Raji (cell line): ENCODE data around the gene UFC1.

Experiments
- POLR2A ChIP-seq: IDR thresholded peaks from 2 replicates; pipeline ENCODE4 v1.6.1; 2011; ENCODE audit warnings: low read depth, low read length, control low read depth; ENCODE audit not compliant: insufficient read depth

The UFC1 gene

DNA sequence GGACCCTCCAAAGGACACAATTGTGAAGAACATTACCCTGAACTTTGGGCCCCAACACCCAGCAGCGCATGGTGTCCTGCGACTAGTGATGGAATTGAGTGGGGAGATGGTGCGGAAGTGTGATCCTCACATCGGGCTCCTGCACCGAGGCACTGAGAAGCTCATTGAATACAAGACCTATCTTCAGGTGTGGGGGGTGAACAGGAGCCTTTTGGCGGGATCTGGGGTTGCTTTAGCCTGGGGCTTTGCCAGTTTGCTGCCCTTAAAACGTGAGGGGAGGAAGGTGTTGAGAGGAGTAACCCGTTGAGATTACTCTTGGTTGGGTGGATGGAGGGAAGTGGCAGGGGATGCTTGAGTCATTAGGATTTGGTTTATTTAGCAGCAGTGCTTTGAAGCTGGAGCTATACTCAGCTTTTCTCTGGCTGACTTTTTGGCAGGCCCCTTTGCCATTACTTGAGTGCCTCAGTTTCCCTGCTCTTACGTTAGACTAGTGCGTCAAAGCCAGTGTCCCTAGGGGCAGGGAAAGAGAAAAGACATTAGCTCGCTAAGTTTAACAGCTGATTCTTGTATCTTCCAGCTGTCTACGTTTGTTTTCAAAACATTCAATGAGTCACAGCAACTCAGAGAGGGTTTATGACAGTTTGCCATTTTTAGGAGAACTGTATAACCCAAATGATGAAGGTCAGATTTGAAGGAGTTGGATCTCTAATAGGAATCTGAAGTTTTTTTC lies 52.8 kb downstream of the UFC1 start:
- no peak for TF ChIP-seq POLR2A

DNA sequence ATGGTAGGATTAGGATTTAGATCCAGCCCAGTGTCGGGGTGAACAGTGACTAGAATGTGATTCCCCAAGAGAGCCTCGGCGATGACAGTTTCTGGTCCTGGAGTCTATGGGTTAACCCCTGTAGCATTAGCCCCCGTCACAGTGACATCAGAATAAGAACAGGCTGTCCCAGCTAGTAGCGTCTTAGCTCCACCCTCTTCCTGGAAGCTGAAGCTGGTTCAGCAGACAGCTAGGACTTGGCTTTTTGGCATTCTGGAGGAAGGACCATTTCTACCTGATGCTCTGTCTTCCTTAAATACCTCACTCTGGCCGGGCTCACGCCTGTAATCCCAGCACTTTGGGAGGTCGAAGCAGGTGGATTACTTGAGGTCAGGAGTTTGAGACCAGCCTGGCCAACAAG lies 53.4 kb downstream of the UFC1 start:
- no peak for TF ChIP-seq POLR2A
